SK-N-SH treated with all-trans-retinoic acid at 6 μM for 48 hours (cell line): ENCODE results near the gene CACNA1D.
A peak's percentile ranks its signal among the peaks of the same experiment; 100 is the strongest.

ENCODE experiments used
- ATAC-seq: fragments of 200-7000 bp; cut with Tn5 transposase; 3 replicates; pipeline ENCODE4 v1.9.1; 2020; ENCODE audit warnings: mild to moderate bottlenecking, moderate library complexity
- ARNTL ChIP-seq: fragments of 450-650 bp; formaldehyde crosslinking; IDR thresholded peaks from 2 replicates; pipeline ENCODE4 v1.5.0; 2020; ENCODE audit warnings: low read depth, mild to moderate bottlenecking, moderate library complexity, borderline replicate concordance
- BACH2 ChIP-seq: fragments of 250-450 bp; sonication (Bioruptor Pico); IDR thresholded peaks from 2 replicates; pipeline ENCODE4 v1.9.0; 2021; ENCODE audit warnings: mild to moderate bottlenecking, borderline replicate concordance
- CREB5 ChIP-seq: fragments of 250-450 bp; sonication (Bioruptor Pico); IDR thresholded peaks from 2 replicates; pipeline ENCODE4 v1.5.1; 2020; ENCODE audit warnings: low read depth, mild to moderate bottlenecking, moderate library complexity
- CSDC2 ChIP-seq: fragments of 250-450 bp; sonication (Bioruptor Pico); IDR thresholded peaks from 2 replicates; pipeline ENCODE4 v1.5.0; 2020; ENCODE audit warnings: mild to moderate bottlenecking, moderate library complexity
- CSRNP3 ChIP-seq: fragments of 250-450 bp; sonication (Bioruptor Pico); IDR thresholded peaks from 2 replicates; pipeline ENCODE4 v1.5.1; 2021; ENCODE audit warnings: mild to moderate bottlenecking, moderate library complexity
- GLIS3 ChIP-seq: fragments of 250-450 bp; sonication (Bioruptor Pico); IDR thresholded peaks from 2 replicates; pipeline ENCODE4 v1.5.0; 2020; ENCODE audit warnings: mild to moderate bottlenecking, moderate library complexity
- ISL1 ChIP-seq: fragments of 250-450 bp; sonication (Bioruptor Pico); IDR thresholded peaks from 2 replicates; pipeline ENCODE4 v2.1.2; 2022; ENCODE audit warnings: mild to moderate bottlenecking, moderate library complexity
- OSR1 ChIP-seq: fragments of 250-450 bp; sonication (Bioruptor Pico); IDR thresholded peaks from 2 replicates; pipeline ENCODE4 v1.8.0; 2022; ENCODE audit warnings: moderate library complexity, mild to moderate bottlenecking, inconsistent platforms
- PATZ1 ChIP-seq: fragments of 250-450 bp; sonication (Bioruptor Pico); IDR thresholded peaks from 2 replicates; pipeline ENCODE4 v1.8.0; 2020; ENCODE audit warnings: mild to moderate bottlenecking, moderate library complexity, borderline replicate concordance
- POU6F1 ChIP-seq: fragments of 250-450 bp; sonication (Bioruptor Pico); IDR thresholded peaks from 2 replicates; pipeline ENCODE4 v1.8.0; 2021; ENCODE audit warnings: low read depth, mild to moderate bottlenecking, moderate library complexity, borderline replicate concordance
- PPARA ChIP-seq: fragments of 250-450 bp; sonication (Bioruptor Pico); IDR thresholded peaks from 2 replicates; pipeline ENCODE4 v1.5.0; 2020; ENCODE audit warnings: mild to moderate bottlenecking, borderline replicate concordance
- RARB ChIP-seq: fragments of 250-450 bp; sonication (Bioruptor Pico); IDR thresholded peaks from 2 replicates; pipeline ENCODE4 v1.8.0; 2021; ENCODE audit warnings: mild to moderate bottlenecking, moderate library complexity
- SNAI2 ChIP-seq: fragments of 250-450 bp; sonication (Bioruptor Pico); IDR thresholded peaks from 2 replicates; pipeline ENCODE4 v1.5.0; 2020; ENCODE audit warnings: mild to moderate bottlenecking, moderate library complexity
- TCF4 ChIP-seq: fragments of 250-450 bp; sonication (Bioruptor Pico); IDR thresholded peaks from 2 replicates; pipeline ENCODE4 v1.8.0; 2021; ENCODE audit warnings: mild to moderate bottlenecking, moderate library complexity, borderline replicate concordance
- TOX ChIP-seq: fragments of 250-450 bp; sonication (Bioruptor Pico); IDR thresholded peaks from 2 replicates; pipeline ENCODE4 v1.8.0; 2021; ENCODE audit warnings: mild to moderate bottlenecking, moderate library complexity, borderline replicate concordance
- TSHZ2 ChIP-seq: fragments of 250-450 bp; sonication (Bioruptor Pico); IDR thresholded peaks from 2 replicates; pipeline ENCODE4 v1.5.0; 2020; ENCODE audit warnings: mild to moderate bottlenecking, moderate library complexity
- ZC3H10 ChIP-seq: fragments of 250-450 bp; sonication (Bioruptor Pico); IDR thresholded peaks from 2 replicates; pipeline ENCODE4 v1.5.1; 2021; ENCODE audit warnings: mild to moderate bottlenecking, moderate library complexity
- ZFP30 ChIP-seq: fragments of 450-650 bp; formaldehyde crosslinking; IDR thresholded peaks from 2 replicates; pipeline ENCODE4 v1.5.0; 2022; ENCODE audit warnings: mild to moderate bottlenecking, moderate library complexity
- ZNF70 ChIP-seq: fragments of 450-650 bp; formaldehyde crosslinking; IDR thresholded peaks from 2 replicates; pipeline ENCODE4 v1.5.0; 2020; ENCODE audit warnings: mild to moderate bottlenecking, moderate library complexity
- ZNF8 ChIP-seq: fragments of 450-650 bp; formaldehyde crosslinking; IDR thresholded peaks from 2 replicates; pipeline ENCODE4 v1.5.0; 2020; ENCODE audit warnings: mild to moderate bottlenecking, moderate library complexity

CACNA1D gene

GRCh38 chr3:53674582-53674981 is 180.2 kb downstream of the CACNA1D start (continued):
- no peak for TF ChIP-seq POU6F1 (CRISPR knock-in tag)
- no peak for TF ChIP-seq ZNF8 (CRISPR knock-in tag)
- no peak for TF ChIP-seq TOX (CRISPR knock-in tag)
- TF ChIP-seq TCF4 (CRISPR knock-in tag): no peak

GRCh38 chr3:53675022-53675697 is 180.7 kb downstream of the CACNA1D start:
- no peak for ATAC-seq
- no peak for TF ChIP-seq TOX (CRISPR knock-in tag)
- no peak for TF ChIP-seq CSRNP3 (CRISPR knock-in tag)
- no peak for TF ChIP-seq ZC3H10 (CRISPR knock-in tag)
- no peak for TF ChIP-seq PATZ1
- no peak for TF ChIP-seq ZNF8 (CRISPR knock-in tag)
- no peak for TF ChIP-seq ARNTL (CRISPR knock-in tag)
- no peak for TF ChIP-seq ISL1 (CRISPR knock-in tag)
- TF ChIP-seq OSR1 (CRISPR knock-in tag): no peak
- no peak for TF ChIP-seq ZFP30 (CRISPR knock-in tag)
- TF ChIP-seq PPARA (CRISPR knock-in tag): no peak
- no peak for TF ChIP-seq CSDC2
- no peak for TF ChIP-seq SNAI2 (CRISPR knock-in tag)
- no peak for TF ChIP-seq ZNF70 (CRISPR knock-in tag)
- TF ChIP-seq CREB5 (CRISPR knock-in tag): no peak
- no peak for TF ChIP-seq BACH2
- no peak for TF ChIP-seq TSHZ2 (CRISPR knock-in tag)
- no peak for TF ChIP-seq GLIS3 (CRISPR knock-in tag)

- no peak for TF ChIP-seq OSR1 (CRISPR knock-in tag)
- ATAC-seq: no peak
Observed at GRCh38 chr3:53675942-53676341, 181.5 kb downstream of the CACNA1D start.

GRCh38 chr3:53677413-53677812 is 183.0 kb downstream of the CACNA1D start:
- ATAC-seq: peak; percentile 68
- TF ChIP-seq POU6F1 (CRISPR knock-in tag) (no peak), OSR1 (CRISPR knock-in tag) (no peak), PPARA (CRISPR knock-in tag) (no peak), PATZ1 (no peak), TSHZ2 (CRISPR knock-in tag) (no peak), RARB (CRISPR knock-in tag) (no peak)
